Cardiac muscle cell (in vitro differentiated cells and primary cell): ENCODE results near the gene OSBPL5. TPM values are rescaled to one million over a fixed set of nuclear protein-coding genes. Genes with fewer than 3 reads are reported as not detected.

ENCODE experiments used
- DNase-seq, 2 donors: peaks; one replicate each; pipeline versions ENCODE4 v3.0.0 to v3.0.0-alpha.2; 2010 to 2017; ENCODE audit warnings: low read depth in 1 of 2, low spot score in 1 of 2
- H3K27ac ChIP-seq: fragments of 200-600 bp; sonication (generic); 2 replicates; pipeline ENCODE4 v1.5.1; 2016
- H3K27me3 ChIP-seq: fragments of 200-600 bp; sonication (generic); 2 replicates; pipeline ENCODE4 v1.6.0; 2016; ENCODE audit warnings: control low read depth
- H3K36me3 ChIP-seq: fragments of 200-600 bp; sonication (generic); 2 replicates; pipeline ENCODE4 v1.5.1; 2016; ENCODE audit warnings: control low read depth
- H3K4me1 ChIP-seq: fragments of 200-600 bp; sonication (generic); 2 replicates; pipeline ENCODE4 v1.8.1; 2017; ENCODE audit warnings: low read depth, mild to moderate bottlenecking, mixed run types
- H3K4me3 ChIP-seq: fragments of 200-600 bp; sonication (generic); 2 replicates; pipeline ENCODE4 v1.5.1; 2016; ENCODE audit warnings: mild to moderate bottlenecking
- H3K9me3 ChIP-seq: fragments of 200-600 bp; sonication (generic); 2 replicates; pipeline ENCODE4 v1.5.1; 2017; ENCODE audit warnings: low read depth, mild to moderate bottlenecking, control low read depth
- polyA plus RNA-seq: library from polyadenylated mRNA; unstranded; fragments of >200 nt; fragmentation: Nextera tagmentation; extraction: Ambion mirVana; gene quantifications from 2 replicates; pipeline ENCODE4 v1.2.1, GENCODE V29; 2016
- total RNA-seq: library from RNA; depleted of rRNA; stranded (reverse); fragments of >200 nt; gene quantifications from 2 replicates; pipeline ENCODE4 v1.2.3, GENCODE V29; 2016
- TF ChIP-seq, protein P1 (sequence below): IDR thresholded peaks from 2 replicates; pipeline ENCODE4 v1.5.1; 2012; ENCODE audit warnings: low read depth, mild to moderate bottlenecking, low read length

Gene OSBPL5, protein sequence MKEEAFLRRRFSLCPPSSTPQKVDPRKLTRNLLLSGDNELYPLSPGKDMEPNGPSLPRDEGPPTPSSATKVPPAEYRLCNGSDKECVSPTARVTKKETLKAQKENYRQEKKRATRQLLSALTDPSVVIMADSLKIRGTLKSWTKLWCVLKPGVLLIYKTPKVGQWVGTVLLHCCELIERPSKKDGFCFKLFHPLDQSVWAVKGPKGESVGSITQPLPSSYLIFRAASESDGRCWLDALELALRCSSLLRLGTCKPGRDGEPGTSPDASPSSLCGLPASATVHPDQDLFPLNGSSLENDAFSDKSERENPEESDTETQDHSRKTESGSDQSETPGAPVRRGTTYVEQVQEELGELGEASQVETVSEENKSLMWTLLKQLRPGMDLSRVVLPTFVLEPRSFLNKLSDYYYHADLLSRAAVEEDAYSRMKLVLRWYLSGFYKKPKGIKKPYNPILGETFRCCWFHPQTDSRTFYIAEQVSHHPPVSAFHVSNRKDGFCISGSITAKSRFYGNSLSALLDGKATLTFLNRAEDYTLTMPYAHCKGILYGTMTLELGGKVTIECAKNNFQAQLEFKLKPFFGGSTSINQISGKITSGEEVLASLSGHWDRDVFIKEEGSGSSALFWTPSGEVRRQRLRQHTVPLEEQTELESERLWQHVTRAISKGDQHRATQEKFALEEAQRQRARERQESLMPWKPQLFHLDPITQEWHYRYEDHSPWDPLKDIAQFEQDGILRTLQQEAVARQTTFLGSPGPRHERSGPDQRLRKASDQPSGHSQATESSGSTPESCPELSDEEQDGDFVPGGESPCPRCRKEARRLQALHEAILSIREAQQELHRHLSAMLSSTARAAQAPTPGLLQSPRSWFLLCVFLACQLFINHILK
- total RNA-seq (29.4 and 33.9 TPM in 2 replicates), polyA plus RNA-seq (19.3 and 20.9 TPM in 2 replicates)

DNA sequence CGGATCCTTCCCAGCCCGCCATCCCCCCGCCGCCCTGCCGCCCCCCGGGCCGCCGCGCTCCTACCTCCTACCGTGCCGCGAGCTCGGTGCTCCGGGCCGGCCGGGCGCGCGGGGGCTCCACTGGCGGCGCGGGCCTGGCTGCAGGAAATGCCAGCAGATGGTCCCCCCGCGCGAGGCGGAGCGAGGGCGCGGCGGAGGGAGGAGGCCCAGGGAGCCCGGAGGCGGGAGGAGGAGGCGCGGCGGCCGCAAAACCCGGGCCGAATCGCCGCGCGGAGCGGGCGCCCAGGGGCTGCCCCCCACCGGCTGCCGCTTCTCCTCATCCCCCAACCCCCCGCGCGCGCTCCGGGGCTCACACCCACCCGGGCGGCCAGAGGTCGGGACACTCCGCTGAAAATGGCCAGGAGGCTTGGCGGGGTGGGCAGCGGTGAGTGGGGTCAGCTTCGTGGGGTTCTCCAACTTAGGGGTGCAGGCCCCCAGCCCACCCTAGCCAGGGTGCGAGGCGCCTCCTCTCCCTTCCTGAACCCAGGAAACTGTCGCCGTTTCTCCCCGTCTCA, at the start of gene OSBPL5:
Gene OSBPL5, minus strand, starts transcription at position 159 of the 554 bp plus-strand sequence. CDS start 36,162 bp downstream, outside the sequence.
- no peak within 1 kb of the TSS for H3K27ac ChIP-seq
- no peaks in the 10 kb centered on the region for H3K9me3 ChIP-seq
- no peaks in the 10 kb centered on the region for H3K27me3 ChIP-seq
- H3K4me3 ChIP-seq = peak within 1 kb of the TSS; percentile 65
- TF ChIP-seq, protein P1, sequence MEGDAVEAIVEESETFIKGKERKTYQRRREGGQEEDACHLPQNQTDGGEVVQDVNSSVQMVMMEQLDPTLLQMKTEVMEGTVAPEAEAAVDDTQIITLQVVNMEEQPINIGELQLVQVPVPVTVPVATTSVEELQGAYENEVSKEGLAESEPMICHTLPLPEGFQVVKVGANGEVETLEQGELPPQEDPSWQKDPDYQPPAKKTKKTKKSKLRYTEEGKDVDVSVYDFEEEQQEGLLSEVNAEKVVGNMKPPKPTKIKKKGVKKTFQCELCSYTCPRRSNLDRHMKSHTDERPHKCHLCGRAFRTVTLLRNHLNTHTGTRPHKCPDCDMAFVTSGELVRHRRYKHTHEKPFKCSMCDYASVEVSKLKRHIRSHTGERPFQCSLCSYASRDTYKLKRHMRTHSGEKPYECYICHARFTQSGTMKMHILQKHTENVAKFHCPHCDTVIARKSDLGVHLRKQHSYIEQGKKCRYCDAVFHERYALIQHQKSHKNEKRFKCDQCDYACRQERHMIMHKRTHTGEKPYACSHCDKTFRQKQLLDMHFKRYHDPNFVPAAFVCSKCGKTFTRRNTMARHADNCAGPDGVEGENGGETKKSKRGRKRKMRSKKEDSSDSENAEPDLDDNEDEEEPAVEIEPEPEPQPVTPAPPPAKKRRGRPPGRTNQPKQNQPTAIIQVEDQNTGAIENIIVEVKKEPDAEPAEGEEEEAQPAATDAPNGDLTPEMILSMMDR = no peak
- H3K4me1 ChIP-seq = peaks cover 35% of the 10 kb centered on the region
- peak; percentile 77 to 79 for DNase-seq
- no peaks in the 10 kb centered on the region for H3K36me3 ChIP-seq

- Histone ChIP-seq H3K4me3 (no peak overlapping the region), H3K4me1 (no peaks in the 10 kb centered on the region)
- no peak for DNase-seq
Measured at GRCh38 chr11:3214420-3214699, 49.2 kb upstream of the OSBPL5 start.

GRCh38 chr11:3213659-3214419, 48.7 kb upstream of the OSBPL5 start:
- Histone ChIP-seq H3K36me3 (no peaks in the 10 kb centered on the region), H3K27me3 (peaks cover 33% of the 10 kb centered on the region), H3K9me3 (no peaks in the 10 kb centered on the region), H3K27ac (no peak overlapping the region), H3K4me3 (no peak overlapping the region), H3K4me1 (no peaks in the 10 kb centered on the region)
- no peak for DNase-seq
- TF ChIP-seq, protein P1 = no peak

More at GRCh38 chr11:3214420-3214699, 49.2 kb upstream of the OSBPL5 start:
- TF ChIP-seq, protein P1 = no peak
- H3K27me3 ChIP-seq = peaks cover 33% of the 10 kb centered on the region
- no peak overlapping the region for H3K27ac ChIP-seq
- H3K36me3 ChIP-seq = no peaks in the 10 kb centered on the region
- H3K9me3 ChIP-seq = no peaks in the 10 kb centered on the region

DNA sequence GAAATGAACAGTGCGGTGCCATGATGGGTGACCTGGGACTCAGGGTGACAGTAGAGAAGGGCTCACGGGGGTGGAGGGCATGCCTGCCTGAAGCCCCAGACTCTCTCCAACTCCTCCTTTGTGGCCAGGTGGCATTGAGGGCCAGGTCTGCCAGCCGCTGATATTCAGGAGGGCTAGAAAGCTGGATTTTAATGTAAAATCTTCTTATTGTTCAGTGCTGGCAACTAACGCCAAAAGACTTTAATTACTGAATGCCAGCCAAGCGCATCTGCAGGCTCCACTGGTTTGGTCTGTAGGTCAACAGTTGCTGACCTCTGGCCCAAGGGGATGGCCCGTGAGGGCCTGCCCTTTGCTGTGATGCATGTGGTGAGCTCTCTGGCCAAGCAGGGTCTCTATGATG, 43.2 kb upstream of the OSBPL5 start:
- Histone ChIP-seq H3K4me1 (no peaks in the 10 kb centered on the region), H3K4me3 (no peak overlapping the region), H3K27me3 (peaks cover 47% of the 10 kb centered on the region), H3K9me3 (no peaks in the 10 kb centered on the region), H3K36me3 (no peaks in the 10 kb centered on the region), H3K27ac (no peak overlapping the region)
- TF ChIP-seq, protein P1 = no peak
- no peak for DNase-seq
